ENCODE results near the gene HIGD1A. TPM values are rescaled to one million over a fixed set of nuclear protein-coding genes. Genes with fewer than 3 reads are reported as not detected.
"Not testable (repeated sequence)": the region's sequence is repeated elsewhere in the genome, so short reads cannot be mapped to it uniquely, and the experiment has no call there.

Gene HIGD1A
- total RNA-seq, 1 donor from 2014 or later: 190 TPM

GRCh38 chr3:42815826-42816225, 11.5 kb upstream of the HIGD1A start:
- no peak for DNase-seq (ENCODE audit: low read depth)

GRCh38 chr3:42814914-42815507, 10.7 kb upstream of the HIGD1A start:
- Histone ChIP-seq H3K36me3 (ENCODE audit: control insufficient read depth, insufficient read depth, low read length) (no peaks in the 10 kb centered on the region), H3K4me3 (ENCODE audit: low read depth, low read length) (no peak overlapping the region), H3K27me3 (ENCODE audit: control insufficient read depth, insufficient read depth, low read length) (no peaks in the 10 kb centered on the region)
- TF ChIP-seq CTCF (IDR thresholded peaks at IDR 0.05; ENCODE audit: insufficient read depth, low read length, poor library complexity, severe bottlenecking): no peak
- DNase-seq (ENCODE audit: low read depth): no peak

More at GRCh38 chr3:42815826-42816225, 11.5 kb upstream of the HIGD1A start:
- H3K27me3 ChIP-seq (ENCODE audit: control insufficient read depth, insufficient read depth, low read length): no peaks in the 10 kb centered on the region
- no peak overlapping the region for H3K4me3 ChIP-seq (ENCODE audit: low read depth, low read length)
- H3K36me3 ChIP-seq (ENCODE audit: control insufficient read depth, insufficient read depth, low read length): no peaks in the 10 kb centered on the region
- TF ChIP-seq CTCF (IDR thresholded peaks at IDR 0.05; ENCODE audit: insufficient read depth, low read length, poor library complexity, severe bottlenecking): no peak

- no peak for DNase-seq (ENCODE audit: low read depth)
- H3K36me3 ChIP-seq (ENCODE audit: control insufficient read depth, insufficient read depth, low read length): no peaks in the 10 kb centered on the region
- H3K4me3 ChIP-seq (ENCODE audit: low read depth, low read length): no peak overlapping the region
- no peaks in the 10 kb centered on the region for H3K27me3 ChIP-seq (ENCODE audit: control insufficient read depth, insufficient read depth, low read length)
- TF ChIP-seq CTCF (IDR thresholded peaks at IDR 0.05; ENCODE audit: insufficient read depth, low read length, poor library complexity, severe bottlenecking): no peak
Observed at GRCh38 chr3:42814246-42814645, 10.0 kb upstream of the HIGD1A start.

GRCh38 chr3:42811118-42811883, 7.0 kb upstream of the HIGD1A start:
- not testable (repeated sequence) for DNase-seq (ENCODE audit: low read depth); H3K36me3 ChIP-seq (ENCODE audit: control insufficient read depth, insufficient read depth, low read length); H3K27me3 ChIP-seq (ENCODE audit: control insufficient read depth, insufficient read depth, low read length); H3K4me3 ChIP-seq (ENCODE audit: low read depth, low read length)

GRCh38 chr3:42810706-42811105, 6.4 kb upstream of the HIGD1A start:
- not testable (repeated sequence) for DNase-seq (ENCODE audit: low read depth); H3K4me3 ChIP-seq (ENCODE audit: low read depth, low read length); H3K27me3 ChIP-seq (ENCODE audit: control insufficient read depth, insufficient read depth, low read length); H3K36me3 ChIP-seq (ENCODE audit: control insufficient read depth, insufficient read depth, low read length)

- H3K4me3 ChIP-seq (ENCODE audit: low read depth, low read length): no peak within 1 kb of the TSS
- no peaks in the 10 kb centered on the region for H3K36me3 ChIP-seq (ENCODE audit: control insufficient read depth, insufficient read depth, low read length)
- H3K27me3 ChIP-seq (ENCODE audit: control insufficient read depth, insufficient read depth, low read length): no peaks in the 10 kb centered on the region
- TF ChIP-seq CTCF (IDR thresholded peaks at IDR 0.05; ENCODE audit: insufficient read depth, low read length, poor library complexity, severe bottlenecking): no peak
- no peak for DNase-seq (ENCODE audit: low read depth)
Observed at GRCh38 chr3:42809202-42809601, 4.9 kb upstream of the HIGD1A start, which contains the start of gene ACKR2. TSS of gene ACKR2 (plus strand) at chr3:42809445. CDS start at chr3:42864503, 55,058 bp downstream.
